Testis (tissue), 2 donors: ENCODE data around the gene CCL28.
"Not testable (repeated sequence)": the region's sequence is repeated elsewhere in the genome, so short reads cannot be mapped to it uniquely, and the experiment has no call there.

Source experiments
- POLR2A ChIP-seq: fragments of 450-650 bp; IDR thresholded peaks from one replicate; pipeline ENCODE4 v1.6.1; 2017; ENCODE audit warnings: antibody characterized with exemption, mild to moderate bottlenecking, moderate library complexity
- TF ChIP-seq, protein P1 (sequence below), 3 experiments: fragments of 450-650 bp in 2 of 3; fragments of 200-600 bp in 1 of 3; sonication (generic) in 1 of 3; IDR thresholded peaks; one replicate each; pipeline ENCODE4 v1.5.1; 2016 to 2019; ENCODE audit warnings: antibody characterized with exemption in 3 of 3, mild to moderate bottlenecking in 2 of 3, moderate library complexity in 1 of 3

DNA sequence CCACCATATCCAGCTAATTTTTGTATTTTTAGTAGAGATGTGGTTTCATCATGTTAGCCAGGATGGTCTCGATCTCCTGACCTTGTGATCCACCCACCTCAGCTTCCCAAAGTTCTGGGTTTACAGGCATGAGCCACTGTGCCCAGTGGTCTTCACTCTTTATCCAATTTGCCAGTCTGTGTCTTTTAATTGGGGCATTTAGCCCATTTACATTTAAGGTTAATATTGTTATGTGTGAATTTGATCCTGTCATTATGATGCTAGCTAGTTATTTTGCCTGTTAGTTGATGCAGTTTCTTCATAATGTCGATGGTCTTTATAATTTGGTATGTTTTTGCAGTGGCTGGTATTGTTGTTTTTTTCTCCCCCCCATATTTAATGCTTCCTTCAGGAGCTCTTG, 47.0 kb downstream of the CCL28 start:
- TF ChIP-seq, protein P1, sequence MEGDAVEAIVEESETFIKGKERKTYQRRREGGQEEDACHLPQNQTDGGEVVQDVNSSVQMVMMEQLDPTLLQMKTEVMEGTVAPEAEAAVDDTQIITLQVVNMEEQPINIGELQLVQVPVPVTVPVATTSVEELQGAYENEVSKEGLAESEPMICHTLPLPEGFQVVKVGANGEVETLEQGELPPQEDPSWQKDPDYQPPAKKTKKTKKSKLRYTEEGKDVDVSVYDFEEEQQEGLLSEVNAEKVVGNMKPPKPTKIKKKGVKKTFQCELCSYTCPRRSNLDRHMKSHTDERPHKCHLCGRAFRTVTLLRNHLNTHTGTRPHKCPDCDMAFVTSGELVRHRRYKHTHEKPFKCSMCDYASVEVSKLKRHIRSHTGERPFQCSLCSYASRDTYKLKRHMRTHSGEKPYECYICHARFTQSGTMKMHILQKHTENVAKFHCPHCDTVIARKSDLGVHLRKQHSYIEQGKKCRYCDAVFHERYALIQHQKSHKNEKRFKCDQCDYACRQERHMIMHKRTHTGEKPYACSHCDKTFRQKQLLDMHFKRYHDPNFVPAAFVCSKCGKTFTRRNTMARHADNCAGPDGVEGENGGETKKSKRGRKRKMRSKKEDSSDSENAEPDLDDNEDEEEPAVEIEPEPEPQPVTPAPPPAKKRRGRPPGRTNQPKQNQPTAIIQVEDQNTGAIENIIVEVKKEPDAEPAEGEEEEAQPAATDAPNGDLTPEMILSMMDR (IDR thresholded peaks at IDR 0.05) = not testable (repeated sequence)
- TF ChIP-seq POLR2A = not testable (repeated sequence)
